IgD-negative memory B cell (primary cell): ENCODE measurements around the gene EFNA2. TPM values are rescaled to one million over a fixed set of nuclear protein-coding genes. Genes with fewer than 3 reads are reported as not detected.

Experiments used
- H3K27ac Mint-ChIP-seq, 3 donors: one replicate each; pipeline ENCODE4 v1.8.0; 2020 to 2022; ENCODE audit warnings: mild to moderate bottlenecking in 3 of 3, mixed read lengths in 3 of 3, moderate library complexity in 1 of 3
- H3K27me3 Mint-ChIP-seq: one replicate; pipeline ENCODE4 v1.8.0; 2021; ENCODE audit warnings: mixed read lengths
- H3K36me3 Mint-ChIP-seq: one replicate; pipeline ENCODE4 v1.8.0; 2020; ENCODE audit warnings: mild to moderate bottlenecking, mixed read lengths
- H3K4me1 Mint-ChIP-seq, 3 donors: one replicate each; pipeline ENCODE4 v1.8.0; 2020 to 2022; ENCODE audit warnings: mixed read lengths in 3 of 3, mild to moderate bottlenecking in 1 of 3
- H3K4me3 Mint-ChIP-seq, 4 donors: one replicate each; pipeline ENCODE4 v1.8.0; 2020 to 2022; ENCODE audit warnings: mild to moderate bottlenecking in 4 of 4, mixed read lengths in 4 of 4, moderate library complexity in 3 of 4
- H3K9me3 Mint-ChIP-seq, 3 donors: one replicate each; pipeline ENCODE4 v1.8.0; 2020 to 2021; ENCODE audit warnings: mixed read lengths in 3 of 3, mild to moderate bottlenecking in 1 of 3
- polyA plus RNA-seq: library from polyadenylated mRNA; unstranded; fragments of 300-500 nt; fragmentation: Illumina TruSeq; gene quantifications from one replicate; pipeline ENCODE4 v1.2.3, GENCODE V29; 2021

Gene EFNA2
- polyA plus RNA-seq, 1 donor from 2014 or later: not detected

DNA sequence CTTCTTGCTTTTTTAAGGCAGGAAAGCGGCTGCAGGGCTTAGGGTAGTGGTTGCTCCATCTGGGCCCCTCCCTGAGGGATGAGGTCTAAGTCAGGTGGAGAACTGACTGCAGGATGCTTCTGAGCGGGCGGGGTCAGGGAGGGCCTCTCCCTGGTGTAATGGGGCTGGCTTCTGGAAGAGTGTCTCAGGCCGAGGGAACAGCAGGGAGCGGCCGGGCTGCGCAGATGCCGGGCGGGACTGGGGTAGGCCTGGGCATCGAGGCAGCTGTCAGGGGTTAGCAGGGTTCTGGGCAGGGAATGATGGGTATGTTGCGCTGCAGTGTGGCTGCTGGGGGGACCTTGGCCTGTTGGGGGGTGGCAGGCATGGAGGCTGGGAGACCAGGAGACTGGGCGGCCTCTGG, 7.6 kb upstream of the EFNA2 start:
- peaks cover 3% of the 10 kb centered on the region for H3K27me3 Mint-ChIP-seq
- no peaks in the 10 kb centered on the region for H3K9me3 Mint-ChIP-seq
- peak overlapping the region; percentile 46 to 95 (median 93) for H3K27ac Mint-ChIP-seq
- peaks cover 15 to 16% (median 16%) of the 10 kb centered on the region in 3 donors for H3K4me1 Mint-ChIP-seq
- H3K36me3 Mint-ChIP-seq: peaks cover 6% of the 10 kb centered on the region
- peak overlapping the region in 3 of 4 donors; percentile 29 to 82 (median 77) for H3K4me3 Mint-ChIP-seq

DNA sequence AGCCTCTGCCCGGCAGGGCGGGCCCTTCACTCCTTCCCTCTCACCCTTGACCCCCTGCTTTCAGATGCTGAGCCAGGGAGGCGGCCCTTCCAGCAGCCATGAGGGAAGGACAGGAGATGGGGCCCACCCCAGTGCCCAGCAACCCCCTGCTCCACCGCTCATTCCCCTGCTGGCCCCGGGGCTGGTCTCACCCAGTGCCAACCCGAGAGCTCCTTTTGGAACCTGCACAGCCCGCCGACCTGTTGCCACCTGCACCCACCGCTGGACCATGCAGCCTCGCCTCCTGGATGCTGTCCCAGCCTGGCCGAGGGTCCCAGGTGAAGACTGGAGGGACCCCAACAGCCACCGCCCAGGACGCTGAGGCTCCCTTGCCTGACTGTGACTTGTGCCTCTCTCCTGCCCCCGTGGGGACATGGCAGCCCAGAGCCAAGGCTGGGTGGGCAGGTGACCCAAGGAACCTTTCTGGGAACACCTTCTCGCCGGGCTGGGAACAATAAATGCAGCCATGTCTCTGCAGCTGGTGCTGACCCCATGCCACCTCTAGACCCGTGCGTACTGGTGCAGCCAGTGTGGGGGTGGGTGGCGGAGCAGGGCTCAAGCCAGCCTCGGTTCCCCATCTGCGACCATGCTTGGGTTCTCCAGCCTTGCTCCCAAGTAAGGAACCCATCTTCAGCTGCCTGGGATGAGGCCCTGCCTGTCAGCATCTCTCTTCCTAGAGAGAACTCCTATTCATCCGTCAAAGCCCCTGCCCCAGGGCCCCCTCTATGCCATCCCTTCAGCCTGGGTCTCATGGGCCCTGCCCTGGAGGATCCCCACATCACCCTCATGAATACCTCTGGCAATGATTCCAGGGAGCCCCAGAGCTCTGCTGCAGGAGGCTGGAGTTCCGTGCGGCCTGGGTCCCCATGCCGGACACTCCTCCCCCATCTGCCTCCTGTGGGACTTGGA, 6.7 kb upstream of the EFNA2 start:
- peaks cover 10% of the 10 kb centered on the region for H3K27me3 Mint-ChIP-seq
- no peaks in the 10 kb centered on the region for H3K9me3 Mint-ChIP-seq
- peak overlapping the region in 1 of 4 donors; percentile 84 for H3K4me3 Mint-ChIP-seq
- H3K36me3 Mint-ChIP-seq: peaks cover 6% of the 10 kb centered on the region
- H3K27ac Mint-ChIP-seq: peak overlapping the region in 2 of 3 donors; percentile 5 to 90
- H3K4me1 Mint-ChIP-seq: peaks cover 10 to 11% (median 10%) of the 10 kb centered on the region in 3 donors

- Mint-ChIP-seq H3K9me3 (peaks cover 0 to 2% (median 0%) of the 10 kb centered on the region in 3 donors), H3K27me3 (peaks cover 17% of the 10 kb centered on the region), H3K27ac (peak overlapping the region; percentile 63 to 92 (median 90)), H3K36me3 (peaks cover 6% of the 10 kb centered on the region), H3K4me3 (peak overlapping the region in 2 of 4 donors; percentile 82 to 84), H3K4me1 (peaks cover 10 to 14% (median 12%) of the 10 kb centered on the region in 3 donors)
Observed at GRCh38 chr19:1279782-1280341, 5.8 kb upstream of the EFNA2 start.

DNA sequence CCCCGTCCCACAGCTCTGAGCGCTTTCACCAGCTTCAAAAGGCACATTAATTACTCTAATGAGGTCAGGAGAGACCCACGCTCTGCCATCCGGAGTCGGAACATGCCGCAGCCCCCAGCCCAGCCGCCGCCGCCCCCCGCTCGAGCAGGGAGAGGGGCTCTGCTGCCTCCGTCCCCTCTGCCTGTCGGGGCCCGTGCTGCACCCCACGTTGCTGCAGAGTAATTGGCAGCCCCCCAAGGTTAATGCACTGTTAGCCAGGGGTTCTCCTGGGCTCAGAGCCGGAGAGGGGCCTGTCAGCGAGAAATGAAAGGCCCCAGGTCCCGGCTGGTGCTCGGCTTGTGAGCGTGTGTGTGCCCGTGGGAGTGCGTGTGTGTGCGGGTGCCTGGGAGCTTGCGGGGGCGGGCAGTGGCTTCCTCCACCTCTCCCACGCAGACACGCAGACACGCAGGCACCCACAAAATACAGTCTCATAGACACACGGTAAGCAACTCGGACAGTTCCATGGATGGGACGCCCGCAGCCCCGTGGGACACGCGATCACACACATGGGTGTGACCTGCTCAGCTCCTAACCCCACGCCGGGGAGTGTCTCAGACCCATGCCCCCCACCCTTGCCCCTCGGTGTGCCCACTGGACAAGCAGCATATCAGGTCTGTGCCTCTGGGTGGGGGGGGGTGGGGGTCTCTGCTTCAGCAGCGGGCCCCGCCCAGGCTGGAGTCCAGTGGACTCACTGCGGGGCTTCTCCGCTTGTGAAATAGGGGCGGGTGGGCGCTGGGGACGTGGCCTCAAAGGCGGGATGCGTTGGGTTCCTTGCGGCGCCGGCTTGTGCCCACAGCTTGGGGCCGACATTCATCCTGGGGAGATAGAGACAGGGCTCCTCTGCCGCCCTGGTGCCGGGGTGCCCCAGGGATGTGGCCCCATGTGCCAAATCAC, 4.8 kb upstream of the EFNA2 start:
- H3K27ac Mint-ChIP-seq: peak overlapping the region in 1 of 3 donors; percentile 92
- peaks cover 5 to 15% (median 12%) of the 10 kb centered on the region in 3 donors for H3K4me1 Mint-ChIP-seq
- peaks cover 0 to 2% (median 0%) of the 10 kb centered on the region in 3 donors for H3K9me3 Mint-ChIP-seq
- H3K36me3 Mint-ChIP-seq: peaks cover 6% of the 10 kb centered on the region
- H3K27me3 Mint-ChIP-seq: peaks cover 20% of the 10 kb centered on the region
- peak overlapping the region in 1 of 4 donors; percentile 50 for H3K4me3 Mint-ChIP-seq

GRCh38 chr19:1281569-1282287, 3.9 kb upstream of the EFNA2 start:
- Mint-ChIP-seq H3K4me1 (peaks cover 5 to 15% (median 9%) of the 10 kb centered on the region in 3 donors), H3K27ac (no peak overlapping the region), H3K9me3 (peaks cover 0 to 2% (median 0%) of the 10 kb centered on the region in 3 donors), H3K27me3 (peaks cover 24% of the 10 kb centered on the region), H3K36me3 (peaks cover 6% of the 10 kb centered on the region), H3K4me3 (peak overlapping the region in 1 of 4 donors; percentile 52)

GRCh38 chr19:1282588-1283206, 3.0 kb upstream of the EFNA2 start:
- Mint-ChIP-seq H3K4me3 (peak overlapping the region in 2 of 4 donors; percentile 12 to 39), H3K9me3 (peaks cover 0 to 2% (median 0%) of the 10 kb centered on the region in 3 donors), H3K4me1 (peaks cover 5 to 13% (median 6%) of the 10 kb centered on the region in 3 donors), H3K27me3 (peaks cover 25% of the 10 kb centered on the region), H3K27ac (no peak overlapping the region), H3K36me3 (peaks cover 6% of the 10 kb centered on the region)

GRCh38 chr19:1283207-1283916, 2.3 kb upstream of the EFNA2 start:
- Mint-ChIP-seq H3K9me3 (peaks cover 0 to 2% (median 0%) of the 10 kb centered on the region in 3 donors), H3K27ac (no peak overlapping the region), H3K4me1 (peaks cover 5 to 13% (median 6%) of the 10 kb centered on the region in 3 donors), H3K4me3 (peak overlapping the region in 2 of 4 donors; percentile 12 to 39), H3K36me3 (peaks cover 4% of the 10 kb centered on the region), H3K27me3 (peaks cover 29% of the 10 kb centered on the region)

- peaks cover 4% of the 10 kb centered on the region for H3K36me3 Mint-ChIP-seq
- peaks cover 30% of the 10 kb centered on the region for H3K27me3 Mint-ChIP-seq
- H3K9me3 Mint-ChIP-seq: peaks cover 0 to 2% (median 0%) of the 10 kb centered on the region in 3 donors
- H3K4me1 Mint-ChIP-seq: peaks cover 5 to 13% (median 6%) of the 10 kb centered on the region in 3 donors
- H3K27ac Mint-ChIP-seq: no peak overlapping the region
- H3K4me3 Mint-ChIP-seq: peak overlapping the region in 1 of 4 donors; percentile 36
Observed at GRCh38 chr19:1283917-1284292, 1.8 kb upstream of the EFNA2 start.

DNA sequence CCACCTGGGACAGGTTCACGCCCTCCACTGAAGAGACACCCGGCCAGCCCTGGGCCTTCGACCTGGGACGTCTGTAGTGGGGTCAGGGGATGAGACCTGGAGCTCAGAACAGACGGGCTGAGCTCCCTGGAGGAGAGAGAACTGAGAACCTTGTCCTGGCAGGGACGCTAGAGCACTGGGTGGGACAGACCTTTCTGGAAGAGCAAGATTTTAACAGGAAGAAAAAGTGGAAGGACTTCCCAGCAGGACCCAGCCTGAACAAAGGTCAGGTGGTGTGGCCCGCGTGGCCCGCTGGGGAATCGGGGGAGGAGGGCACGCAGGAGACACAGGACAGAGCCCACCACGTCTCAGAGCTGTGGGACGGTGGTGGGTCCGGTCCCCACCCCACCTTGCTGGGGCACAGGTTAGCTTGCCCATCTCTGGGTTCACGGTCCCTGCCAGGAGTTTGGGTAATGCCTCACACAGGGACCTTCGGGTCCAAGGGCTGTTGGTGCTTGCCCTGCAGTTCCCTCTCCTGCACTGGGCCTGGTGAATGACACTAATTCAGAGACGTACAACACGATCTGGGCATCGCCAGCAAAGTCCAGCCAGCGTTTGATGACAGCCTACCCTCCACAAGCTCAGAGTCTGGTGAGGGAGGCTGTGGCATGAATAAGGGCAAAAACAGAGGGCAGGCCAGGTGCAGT, 1.2 kb upstream of the EFNA2 start:
- H3K27me3 Mint-ChIP-seq: peaks cover 34% of the 10 kb centered on the region
- H3K4me3 Mint-ChIP-seq: peak overlapping the region in 3 of 4 donors; percentile 5 to 80 (median 36)
- H3K27ac Mint-ChIP-seq: peak overlapping the region in 1 of 3 donors; percentile 51
- H3K4me1 Mint-ChIP-seq: peaks cover 4 to 13% (median 6%) of the 10 kb centered on the region in 3 donors
- H3K36me3 Mint-ChIP-seq: peaks cover 4% of the 10 kb centered on the region
- H3K9me3 Mint-ChIP-seq: peaks cover 0 to 2% (median 0%) of the 10 kb centered on the region in 3 donors

DNA sequence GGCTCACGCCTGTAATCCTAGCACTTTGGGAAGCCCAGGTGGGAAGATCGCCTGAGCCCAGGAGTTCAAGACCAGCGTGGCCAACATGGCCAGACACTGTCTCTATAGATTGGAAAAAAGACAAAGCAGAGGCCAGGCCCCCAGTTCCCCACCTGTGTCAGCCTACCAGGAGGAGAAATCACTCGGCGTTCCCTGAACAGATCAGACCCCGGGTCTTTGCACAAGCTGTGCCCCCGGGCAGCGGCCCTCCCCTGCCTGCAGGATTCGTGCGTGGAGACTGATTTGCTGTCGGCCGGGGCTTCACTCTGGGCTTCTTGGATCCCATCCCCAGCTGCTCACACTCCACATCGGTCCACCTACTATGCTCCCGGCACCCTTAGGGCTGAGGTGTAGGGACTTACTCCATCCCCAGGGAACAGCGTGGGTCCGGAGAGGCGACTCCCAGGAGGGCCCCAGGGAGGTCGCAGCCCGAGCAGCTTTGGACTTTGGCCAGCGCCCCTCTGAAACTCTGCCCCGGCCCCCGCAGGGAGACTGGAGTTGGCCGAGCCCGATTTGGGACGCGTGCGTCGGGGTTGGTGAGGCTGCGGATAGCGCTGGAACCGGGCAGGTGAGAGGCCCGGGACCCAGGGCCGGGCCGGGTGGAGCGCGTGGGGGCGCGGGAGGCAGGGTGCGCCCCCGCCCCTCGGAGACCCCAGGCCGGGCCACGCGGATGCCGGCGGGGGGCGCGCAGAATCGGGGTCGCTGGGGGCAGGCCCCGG, 515 bp upstream of the EFNA2 start:
- peak overlapping the region in 3 of 4 donors; percentile 32 to 36 (median 33) for H3K4me3 Mint-ChIP-seq
- H3K36me3 Mint-ChIP-seq: peaks cover 2% of the 10 kb centered on the region
- peaks cover 33% of the 10 kb centered on the region for H3K27me3 Mint-ChIP-seq
- H3K4me1 Mint-ChIP-seq: peaks cover 0 to 9% (median 2%) of the 10 kb centered on the region in 3 donors
- peak overlapping the region in 1 of 3 donors; percentile 51 for H3K27ac Mint-ChIP-seq
- peaks cover 0 to 2% (median 0%) of the 10 kb centered on the region in 3 donors for H3K9me3 Mint-ChIP-seq

DNA sequence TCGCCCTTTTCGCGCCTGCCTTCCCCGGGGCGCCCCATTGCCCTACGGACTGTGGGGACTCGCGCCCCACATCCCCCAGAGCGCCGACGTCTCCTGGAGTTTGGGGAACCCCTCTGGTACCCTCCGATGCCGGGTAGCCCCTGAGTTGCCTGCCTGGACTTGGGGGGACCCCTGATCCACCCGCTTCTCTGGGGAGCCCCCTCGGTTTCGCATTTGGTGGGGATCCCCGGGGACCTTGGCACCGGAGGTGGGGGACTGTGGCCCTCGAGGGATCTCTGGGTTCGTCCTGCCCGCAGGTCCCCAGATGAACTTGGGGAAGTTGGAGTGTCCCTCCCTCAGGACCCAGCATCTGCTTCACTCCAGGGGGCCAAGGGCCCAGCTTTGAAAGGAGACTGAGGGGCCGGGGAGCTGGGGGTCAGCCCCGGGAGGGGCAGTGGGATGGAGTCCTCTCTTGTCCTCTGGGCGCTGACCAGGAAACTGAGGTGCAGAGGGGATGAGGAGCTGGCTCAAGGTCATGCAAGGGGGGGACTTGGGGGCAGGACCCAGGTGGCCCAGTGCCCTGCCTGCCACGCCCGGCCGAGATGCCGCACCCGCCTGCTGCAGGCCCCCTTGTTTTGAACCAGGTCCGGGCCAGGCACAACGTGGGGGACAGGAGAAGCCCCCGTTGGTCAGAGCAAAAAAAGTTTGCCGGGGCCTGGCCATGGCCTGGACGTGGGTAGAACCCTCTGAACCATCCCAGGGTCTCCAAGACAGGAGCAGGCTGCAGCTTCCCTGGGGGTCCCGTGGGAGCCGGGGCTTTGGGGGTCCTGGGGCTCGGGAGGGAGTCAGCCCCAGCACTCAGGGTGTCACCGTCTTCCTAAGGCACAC, 1.0 kb downstream of the EFNA2 start:
- peak overlapping the region in 2 of 4 donors; percentile 62 to 86 for H3K4me3 Mint-ChIP-seq
- peaks cover 0 to 7% (median 2%) of the 10 kb centered on the region in 3 donors for H3K4me1 Mint-ChIP-seq
- no peak overlapping the region for H3K27ac Mint-ChIP-seq
- peaks cover 0 to 2% (median 0%) of the 10 kb centered on the region in 3 donors for H3K9me3 Mint-ChIP-seq
- H3K36me3 Mint-ChIP-seq: no peaks in the 10 kb centered on the region
- peaks cover 35% of the 10 kb centered on the region for H3K27me3 Mint-ChIP-seq
